EH (cell line): Measurements from ENCODE around the gene TMEM63C.

Experiments
- DNase-seq: peaks from one replicate; pipeline ENCODE4 v3.0.0-alpha.2; 2015; ENCODE audit warnings: low read depth

The TMEM63C gene

DNA sequence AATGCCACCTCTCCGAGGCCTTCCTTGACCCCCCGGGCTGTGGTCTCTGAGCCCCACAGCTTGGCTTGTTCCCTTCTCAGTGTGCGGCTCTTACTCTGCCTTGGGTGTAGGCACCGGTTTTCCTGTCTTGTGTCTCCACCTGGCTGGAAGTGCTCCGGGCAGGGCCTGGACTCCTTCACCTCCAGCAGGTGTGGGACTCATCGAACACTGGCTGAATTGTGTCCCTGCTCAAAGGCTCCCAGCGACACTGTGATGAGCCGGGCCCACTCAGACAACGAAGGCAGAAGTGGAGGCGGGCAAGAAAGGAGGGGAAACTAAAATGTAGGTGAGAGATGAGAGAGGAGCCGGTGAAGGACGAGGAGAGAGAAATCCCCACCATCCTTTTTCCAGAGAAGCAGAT lies 18.0 kb downstream of the TMEM63C start:
- no peak for DNase-seq

DNA sequence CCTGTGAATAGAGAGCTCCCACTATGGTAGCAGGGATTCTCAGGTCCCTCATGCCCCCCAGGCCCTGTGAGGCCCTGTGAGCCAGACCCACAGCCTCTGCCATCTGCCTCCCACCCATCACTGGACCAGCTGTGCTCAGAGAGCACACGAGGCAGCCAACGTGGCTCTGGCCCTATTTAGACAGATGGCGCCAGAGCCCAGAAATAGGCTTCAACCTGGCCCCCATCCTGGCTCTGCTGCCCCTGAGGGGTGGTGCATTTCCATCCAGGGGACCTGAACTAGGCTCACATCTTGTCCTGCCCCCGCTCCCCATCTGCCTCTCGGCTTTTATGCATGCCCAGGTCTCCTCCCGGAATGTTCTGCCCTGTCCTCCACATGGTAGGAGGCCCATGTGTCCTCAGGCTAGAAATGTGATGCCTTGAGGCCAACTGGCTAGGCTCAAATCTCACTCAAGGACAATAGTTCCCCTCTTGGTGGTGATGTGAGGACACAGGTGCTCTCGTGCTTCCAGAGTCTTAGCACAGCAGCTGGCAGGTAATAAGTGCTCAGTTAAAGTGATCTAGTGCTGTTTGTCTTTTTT lies 18.9 kb downstream of the TMEM63C start:
- DNase-seq, result no peak

DNA sequence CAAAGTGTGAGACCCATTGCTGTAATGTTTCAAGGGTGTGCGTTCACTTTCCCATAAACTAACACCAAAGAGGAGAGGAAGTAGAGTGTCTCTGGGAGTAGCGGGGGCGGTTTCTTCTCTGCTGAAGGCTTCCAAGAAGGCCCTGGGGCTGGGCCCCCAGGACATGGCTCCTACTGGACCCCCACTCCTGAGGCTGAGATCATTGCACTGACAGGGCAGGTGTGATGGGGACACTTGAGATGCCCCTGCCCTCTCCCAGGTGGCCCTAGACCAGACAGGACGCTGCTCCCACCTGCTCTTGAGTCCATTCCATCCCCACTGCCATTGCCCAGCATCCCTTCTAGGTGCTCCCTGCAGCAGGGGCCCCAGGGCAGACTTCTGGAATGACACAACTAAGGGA lies 20.1 kb downstream of the TMEM63C start:
- DNase-seq, result no peak

DNA sequence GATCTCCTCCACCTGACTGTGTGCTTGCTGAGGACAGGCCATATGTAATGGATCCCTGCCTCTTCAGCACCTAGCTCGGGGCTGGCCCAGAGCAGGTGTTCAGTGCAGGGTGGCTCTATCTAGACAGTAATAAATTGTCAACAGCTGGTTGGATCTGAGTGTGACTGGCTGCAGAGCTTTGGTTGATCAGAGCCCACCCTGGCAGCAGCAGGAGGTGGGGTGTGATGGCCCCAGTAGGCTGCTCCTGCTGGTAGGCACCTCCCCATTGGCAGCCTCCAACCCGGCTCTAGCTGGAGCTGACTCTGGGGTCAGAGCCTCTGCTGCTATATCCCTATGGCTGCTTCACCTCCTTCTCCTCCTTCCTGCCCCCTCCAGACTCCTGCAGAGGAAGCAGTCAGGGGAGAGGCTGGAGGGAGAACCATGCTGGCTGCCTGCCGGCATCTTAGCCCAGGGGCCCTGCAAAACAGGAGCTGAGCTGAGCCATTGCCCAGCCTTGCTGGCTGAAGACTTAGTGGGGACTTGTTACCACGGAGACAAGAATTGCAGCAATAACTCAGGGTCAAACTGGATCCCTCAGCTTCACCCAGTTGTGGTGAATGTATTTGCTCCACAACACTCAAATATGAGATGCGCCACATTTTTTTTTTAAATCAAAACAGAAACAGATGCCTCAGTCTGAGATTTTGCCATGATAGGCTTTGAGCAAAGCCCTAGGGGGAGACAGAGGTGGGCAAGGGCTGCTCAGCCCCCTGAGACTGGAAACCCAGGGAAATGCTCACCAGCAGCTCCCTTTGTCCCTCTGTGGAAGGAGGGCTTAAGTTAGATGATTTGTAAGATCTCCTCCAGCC lies 22.2 kb downstream of the TMEM63C start:
- no peak for DNase-seq

DNA sequence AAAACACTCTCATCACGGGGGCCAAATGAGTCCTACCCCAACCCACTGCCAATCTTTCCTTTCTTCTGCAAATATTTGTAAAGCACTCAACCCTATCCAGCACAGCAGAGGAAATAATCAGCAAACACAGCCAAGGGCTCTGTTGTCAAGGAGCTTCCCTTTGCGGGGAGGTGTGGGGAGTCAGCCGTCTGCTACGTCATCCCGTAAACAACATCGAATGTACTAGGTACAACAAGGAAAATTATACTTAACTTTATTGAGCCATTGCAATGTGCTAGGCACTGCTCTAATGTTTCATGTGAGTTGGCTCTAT lies 22.8 kb downstream of the TMEM63C start:
- no peak for DNase-seq

DNA sequence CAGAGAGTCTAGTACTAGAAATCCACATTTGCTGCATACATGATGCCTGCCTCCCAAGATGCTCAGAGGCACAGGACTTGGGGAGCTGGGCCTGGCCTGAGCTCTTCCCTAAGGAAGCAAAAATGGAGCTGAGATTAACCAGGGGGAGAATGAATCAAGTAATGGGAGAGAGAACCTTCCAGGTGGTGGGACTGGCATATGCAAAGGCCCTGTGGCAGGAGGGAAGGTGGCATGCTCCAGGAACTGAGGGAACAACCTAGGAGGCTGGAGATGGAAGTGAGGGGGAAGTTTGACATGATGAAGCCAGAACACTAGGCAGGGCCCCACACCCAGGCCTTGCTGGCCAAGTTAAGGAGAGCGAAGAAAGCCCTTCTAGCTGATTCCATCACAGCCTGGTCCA lies 23.3 kb downstream of the TMEM63C start:
- DNase-seq, result no peak

DNA sequence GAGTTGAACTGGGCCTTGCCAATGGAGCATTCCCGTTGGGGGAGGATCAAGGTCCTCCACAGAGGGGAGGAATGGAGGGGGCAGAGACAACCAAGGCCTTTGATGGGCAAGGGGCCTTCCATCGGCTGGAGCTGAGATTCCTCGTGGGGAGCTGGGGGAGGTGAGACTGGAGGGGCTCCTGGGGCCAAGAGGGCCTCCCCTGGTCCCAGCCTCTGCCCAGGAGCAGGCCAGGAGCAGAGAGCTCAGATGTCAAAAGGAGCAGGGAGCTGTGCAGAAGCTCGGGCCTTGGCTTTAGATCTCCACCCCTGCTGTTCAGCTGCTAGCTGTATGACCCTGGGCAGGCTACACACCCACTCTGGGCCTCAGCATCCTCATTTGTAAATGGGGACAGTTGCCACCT lies 24.0 kb downstream of the TMEM63C start:
- DNase-seq, result no peak

DNA sequence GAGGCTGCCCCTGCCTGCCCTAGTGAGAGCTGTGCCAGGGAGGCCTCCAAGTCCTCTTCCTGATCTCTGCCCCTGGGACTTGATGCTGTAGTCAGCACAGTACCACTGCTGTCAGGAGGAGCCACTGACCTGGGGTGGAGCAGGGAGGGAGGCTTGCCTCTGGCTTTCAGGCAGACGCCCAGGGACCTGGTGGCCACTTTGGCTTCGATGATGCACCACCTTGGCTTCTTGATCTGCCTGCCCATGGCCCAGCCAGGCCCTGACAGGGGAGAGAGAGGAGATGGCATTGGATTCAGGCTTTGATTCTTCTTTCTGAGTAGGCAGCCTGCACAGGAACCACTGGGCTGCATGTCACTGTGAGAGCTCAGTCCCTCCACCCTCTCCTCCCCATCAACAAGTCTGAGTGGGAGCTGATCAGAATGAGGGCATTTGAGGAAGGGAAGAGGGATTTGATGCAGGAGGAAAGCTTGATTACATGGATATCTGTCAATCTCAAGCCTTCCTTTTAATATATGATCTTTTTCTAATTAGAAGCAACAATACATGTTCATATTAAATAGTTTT lies 24.7 kb downstream of the TMEM63C start:
- no peak for DNase-seq

DNA sequence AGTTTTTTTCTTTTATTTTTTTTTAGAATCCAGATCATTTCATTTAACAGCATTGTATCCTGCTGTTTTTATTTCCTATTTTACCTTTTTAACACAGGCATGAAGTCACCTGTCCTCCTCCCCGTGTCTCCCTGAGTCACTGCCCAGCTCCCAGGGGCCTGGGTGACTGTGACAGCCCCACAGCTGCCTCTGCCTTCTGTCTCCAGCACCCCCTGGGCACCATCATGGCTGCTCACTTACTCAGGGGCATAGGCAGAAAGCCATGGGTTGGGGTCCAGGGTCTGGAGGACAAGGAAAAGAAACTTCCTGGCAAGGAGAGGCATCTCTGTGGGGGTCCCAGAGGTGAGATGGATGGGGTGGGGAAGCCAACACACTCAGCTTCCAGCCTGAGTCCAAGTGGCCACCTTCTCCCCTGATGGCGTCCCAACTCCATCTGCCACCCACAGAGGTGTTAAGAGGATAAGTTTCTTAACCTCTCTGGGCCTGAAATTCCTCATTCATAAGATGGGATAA lies 25.3 kb downstream of the TMEM63C start:
- DNase-seq, result no peak

DNA sequence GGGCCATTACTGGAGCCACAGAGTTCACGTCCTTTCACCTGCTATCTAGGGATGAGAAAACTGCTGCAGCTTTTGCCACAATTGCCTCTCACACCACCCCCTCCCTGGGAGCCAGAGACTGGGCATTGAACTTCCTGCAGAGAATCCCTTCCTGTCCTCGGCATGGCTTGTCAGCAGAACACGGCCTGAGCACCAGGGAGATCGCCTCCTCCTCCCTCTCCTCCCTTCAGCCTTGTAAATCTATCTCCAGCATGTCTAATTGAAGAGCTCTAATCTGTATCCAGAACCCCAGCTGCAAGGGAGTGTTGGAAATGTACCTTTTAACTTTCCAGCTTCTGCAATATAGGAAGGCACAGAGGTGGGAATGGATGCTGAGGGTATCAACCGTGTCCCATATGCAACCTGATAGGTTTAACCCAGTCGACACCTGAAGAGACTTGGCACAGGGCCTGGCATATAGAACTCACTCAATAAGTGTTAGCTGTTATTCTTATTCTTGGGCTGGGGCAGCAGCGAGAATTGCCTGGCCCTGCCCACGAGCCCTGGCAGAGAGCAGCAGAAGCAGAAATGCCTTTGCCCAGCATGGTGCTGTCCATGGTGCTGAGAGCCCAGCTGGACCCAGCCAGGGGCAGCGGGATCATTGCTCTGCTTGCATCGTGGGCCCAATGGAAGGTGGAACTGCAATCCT lies 26.8 kb downstream of the TMEM63C start:
- peak; percentile 73 for DNase-seq

DNA sequence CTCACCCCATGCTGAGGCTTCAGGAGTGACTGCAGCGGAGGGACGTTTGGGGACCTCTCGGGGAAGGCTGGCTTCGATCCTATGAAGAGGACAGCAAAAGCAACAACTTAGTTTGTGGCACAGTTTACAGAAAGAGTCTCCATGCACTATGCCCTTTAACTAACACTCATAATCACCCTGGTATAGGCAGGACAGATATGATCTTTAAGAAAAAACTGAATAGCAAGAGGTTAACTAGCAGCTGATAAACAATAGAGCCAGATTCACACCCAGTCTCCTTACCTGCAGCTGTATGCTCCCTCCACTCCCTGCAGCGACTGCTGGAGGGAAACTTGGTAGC lies 27.4 kb downstream of the TMEM63C start:
- no peak for DNase-seq

DNA sequence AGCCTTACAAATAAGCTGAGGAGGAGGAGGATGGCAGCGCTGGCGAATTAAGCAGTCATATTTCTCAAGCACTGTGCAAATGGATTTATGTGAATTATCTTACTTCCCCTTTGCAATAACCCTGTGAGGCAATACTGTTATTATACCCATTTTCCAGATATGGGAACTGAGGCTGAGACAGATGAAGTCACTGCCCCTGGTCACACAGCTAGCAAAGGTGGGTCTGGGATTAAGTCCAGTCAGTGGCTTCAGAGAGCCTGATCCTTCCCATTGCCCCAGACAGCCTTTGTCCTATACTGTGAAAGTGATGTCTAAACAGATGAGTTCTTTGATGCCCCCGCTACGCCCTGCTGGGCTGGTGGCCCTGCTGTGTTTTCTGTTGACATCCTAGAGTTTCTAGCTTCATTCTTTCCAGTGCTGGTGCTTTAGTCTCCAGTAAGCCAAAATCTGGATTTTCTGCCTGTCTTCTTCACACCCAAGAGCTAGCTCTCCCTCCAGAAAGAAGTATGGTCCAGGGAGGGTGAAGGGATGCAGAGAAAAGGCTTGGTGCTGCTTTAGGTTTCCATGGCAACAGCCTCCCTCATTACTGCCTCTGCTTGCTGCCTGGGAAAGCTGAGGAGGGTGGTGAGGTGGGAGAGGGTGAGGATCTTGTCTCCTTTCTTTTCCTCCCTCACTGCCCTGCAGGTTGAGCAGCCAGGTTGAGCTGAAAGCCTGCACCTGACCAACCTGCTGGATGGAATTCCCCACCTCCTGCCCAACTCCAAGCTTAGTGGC lies 30.7 kb downstream of the TMEM63C start:
- DNase-seq, result no peak

DNA sequence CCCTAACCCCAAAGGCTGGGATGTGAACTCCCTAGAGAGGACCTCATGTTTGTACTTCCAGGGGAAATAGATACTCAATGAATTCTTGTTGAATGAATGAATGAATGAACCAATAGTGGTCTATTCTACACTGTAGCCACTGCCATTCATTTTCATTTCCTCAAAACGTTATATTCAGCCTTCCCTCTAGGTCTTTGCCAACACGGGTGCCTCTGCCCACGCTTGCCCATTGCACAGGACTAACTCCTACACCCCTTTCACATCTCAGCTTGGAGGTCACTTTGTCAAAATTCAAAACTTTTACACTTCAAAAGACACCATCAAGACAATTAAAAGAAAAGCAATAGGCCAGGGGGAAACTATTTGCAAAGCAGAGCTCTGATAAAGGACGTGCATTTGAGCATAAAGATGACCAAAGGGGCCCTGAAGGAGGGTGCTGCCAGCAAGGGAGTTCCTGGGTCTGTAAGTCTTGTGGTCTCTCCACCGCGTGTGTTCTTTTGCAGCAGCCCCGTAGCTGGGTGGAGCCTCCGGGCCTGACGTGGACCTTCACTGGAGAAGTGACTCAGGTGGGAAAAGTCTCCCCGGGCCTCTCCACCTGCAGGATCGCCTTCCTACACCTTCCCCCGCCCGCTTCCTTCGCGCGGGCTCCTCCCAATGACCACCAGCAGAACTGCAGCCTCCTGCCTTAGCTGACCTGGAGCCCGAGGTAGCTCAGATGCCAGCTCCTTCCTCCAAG lies 31.5 kb downstream of the TMEM63C start:
- peak; percentile 15 for DNase-seq

DNA sequence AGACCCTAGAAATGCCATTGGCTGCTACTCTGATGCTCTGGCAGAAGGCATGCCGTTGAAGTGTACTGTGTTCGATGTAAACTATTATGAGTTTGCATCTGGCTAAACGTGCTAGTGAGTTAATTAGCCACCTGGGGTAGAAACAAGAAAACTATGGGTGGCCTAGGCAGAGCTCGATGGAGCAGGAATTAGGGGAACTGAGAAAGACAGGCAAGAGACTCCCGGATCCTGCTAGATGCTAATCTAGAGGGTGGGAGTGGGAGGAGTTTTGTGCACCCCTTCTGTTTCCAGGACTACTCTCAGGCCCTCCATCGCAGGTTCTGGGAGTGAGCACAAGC lies 32.0 kb downstream of the TMEM63C start:
- DNase-seq, result no peak

DNA sequence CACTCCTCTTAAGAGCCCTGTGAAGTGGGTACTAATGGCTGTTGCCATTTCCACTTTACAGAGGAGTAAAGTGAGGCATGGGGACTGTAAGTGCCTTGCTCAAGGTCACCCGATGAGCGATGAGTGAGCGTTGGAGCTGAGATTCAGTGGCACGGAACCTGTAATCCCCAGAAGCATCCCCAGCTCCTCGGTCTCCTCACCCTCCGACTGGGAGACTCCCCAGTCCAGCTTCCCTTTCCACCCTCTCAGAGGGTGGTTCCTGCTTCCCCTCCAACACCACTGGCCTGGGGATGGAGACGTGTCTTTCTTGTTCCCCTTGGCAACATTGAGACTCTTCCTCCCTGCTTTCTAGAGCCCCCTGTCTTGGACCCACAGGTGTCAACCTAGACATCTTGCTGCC lies 32.6 kb downstream of the TMEM63C start:
- no peak for DNase-seq

DNA sequence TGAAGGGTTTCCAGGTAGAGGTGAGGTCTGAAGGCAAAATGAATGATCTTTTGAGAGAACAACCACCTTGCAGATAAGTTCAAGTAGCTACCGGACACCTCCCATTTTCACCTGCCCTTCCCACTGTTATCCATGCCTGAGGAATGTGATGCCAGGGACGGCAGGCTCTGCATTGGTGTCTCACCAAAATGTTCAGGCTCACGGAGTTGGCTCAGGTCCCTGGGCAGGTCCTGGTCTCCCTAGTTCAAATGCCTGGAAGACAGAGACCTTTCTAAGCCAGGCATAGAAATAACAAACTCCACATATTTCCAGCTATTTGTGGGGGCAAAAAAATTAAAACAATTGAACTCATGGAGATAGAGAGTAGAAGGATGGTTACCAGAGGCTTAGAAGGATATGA lies 36.0 kb downstream of the TMEM63C start:
- no peak for DNase-seq

DNA sequence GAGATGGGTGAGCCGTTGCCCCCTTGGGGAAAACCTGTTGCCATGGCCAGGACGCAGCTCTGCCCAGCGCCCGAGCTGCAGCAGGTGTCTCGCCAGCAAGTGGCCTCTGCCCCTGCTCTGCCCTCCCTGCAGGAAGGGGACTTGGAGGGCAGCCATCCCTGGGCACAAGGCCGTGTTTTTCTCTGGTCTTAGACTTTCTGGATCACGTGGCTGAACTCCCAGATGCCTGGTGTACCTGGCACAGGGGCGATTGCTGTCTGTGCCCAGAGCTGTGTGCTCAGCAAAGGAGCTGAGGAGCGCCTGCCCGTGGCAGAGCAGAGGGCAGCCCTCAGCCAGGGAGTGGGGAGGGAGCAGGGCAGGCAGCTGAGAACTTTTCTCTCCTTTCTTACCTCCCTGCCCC lies 38.0 kb downstream of the TMEM63C start:
- no peak for DNase-seq

DNA sequence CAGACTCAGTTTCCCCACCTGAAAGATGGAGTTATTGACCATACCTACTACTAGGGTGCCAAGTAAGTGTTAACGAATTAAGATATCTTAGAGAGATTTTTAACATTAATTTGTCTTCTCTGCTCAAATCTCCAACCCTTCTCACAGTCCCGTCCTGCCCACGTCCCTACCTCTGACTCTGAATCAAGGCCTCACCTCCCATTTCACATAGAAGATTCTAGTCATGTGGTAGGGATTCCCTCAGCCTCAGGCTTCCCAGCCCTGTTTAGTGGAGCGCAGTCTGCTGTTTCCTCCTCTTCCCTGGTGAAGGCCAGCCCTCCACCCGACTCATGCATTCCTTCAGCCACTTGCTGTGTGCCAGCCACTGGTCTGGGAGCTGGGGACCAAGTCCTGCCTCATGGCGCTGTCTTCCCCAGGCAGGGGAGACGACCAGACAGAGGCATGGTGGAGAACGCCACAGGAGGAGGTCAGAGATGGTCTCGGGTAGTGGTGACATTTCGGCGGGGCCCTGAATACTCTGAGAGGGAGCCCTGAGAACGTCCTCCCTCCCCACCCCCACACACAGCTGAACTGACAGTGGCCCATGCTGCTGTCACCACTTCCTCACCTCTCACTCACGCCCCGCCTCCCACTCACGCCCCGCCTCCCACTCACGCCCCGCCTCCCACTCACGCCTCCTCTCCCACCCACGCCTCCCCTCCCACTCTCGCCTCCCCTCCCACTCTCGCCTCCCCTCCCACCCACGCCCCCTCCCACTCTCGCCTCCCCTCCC lies 38.8 kb downstream of the TMEM63C start:
- DNase-seq, result no peak

DNA sequence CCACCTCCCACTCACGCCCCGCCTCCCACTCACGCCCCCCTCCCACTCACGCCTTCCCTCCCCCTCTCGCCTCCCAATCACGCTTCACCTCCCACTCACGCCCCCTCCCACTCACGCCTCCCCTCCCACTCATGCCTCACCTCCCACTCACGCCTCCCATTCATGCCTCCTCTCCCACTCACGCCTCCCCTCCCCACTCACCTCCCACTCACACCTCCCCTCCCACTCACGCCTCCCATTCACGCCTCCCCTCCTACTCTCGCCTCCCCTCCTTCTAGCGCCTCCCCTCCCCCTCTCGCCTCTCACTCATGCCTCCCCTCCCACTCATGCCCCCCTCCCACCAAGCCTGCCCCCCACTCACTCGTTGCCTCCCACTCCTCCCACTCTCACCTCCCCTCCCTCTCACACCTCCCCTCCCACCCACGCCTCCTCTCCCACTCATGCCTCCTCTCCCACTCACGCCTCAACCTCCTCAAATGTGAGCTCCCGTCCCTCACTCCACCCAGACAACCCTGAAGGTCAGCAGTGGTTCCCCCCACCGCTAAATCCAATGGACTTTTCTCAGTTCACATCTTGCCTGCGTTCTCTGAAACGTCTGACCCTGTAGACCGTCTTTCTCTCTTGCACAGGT lies 39.8 kb downstream of the TMEM63C start:
- DNase-seq, result no peak

DNA sequence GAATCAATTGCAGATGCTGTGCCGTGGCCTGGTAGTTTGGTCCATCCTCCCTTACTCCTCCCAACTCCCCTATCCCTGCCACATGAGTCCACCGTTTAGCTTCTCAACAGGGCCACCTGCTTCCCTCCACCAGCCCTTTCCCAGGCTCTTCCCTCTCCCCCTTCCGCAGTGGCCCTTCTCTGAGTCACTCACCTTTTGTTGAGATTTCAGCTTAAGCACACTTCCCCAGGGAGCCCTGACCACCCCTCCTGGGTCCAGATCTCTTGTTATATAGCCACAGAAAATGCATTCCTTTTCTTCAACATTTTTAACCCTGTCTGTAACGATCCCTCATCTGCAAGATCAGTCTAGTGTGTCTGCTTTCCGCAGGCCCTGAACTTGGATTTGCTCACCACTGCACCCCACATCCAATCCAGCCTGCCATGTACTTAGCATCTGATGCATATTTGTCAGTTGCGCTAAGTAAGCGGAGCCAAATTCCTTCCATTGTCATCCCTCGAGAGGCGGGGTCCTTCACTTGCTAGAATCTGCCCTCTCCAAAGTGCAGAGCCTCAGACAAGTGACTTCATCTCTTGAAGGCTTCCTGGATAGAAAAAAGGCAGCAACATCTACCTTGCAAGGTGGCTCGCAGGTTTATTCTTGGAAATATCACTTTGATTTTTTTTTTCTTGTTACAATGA lies 41.1 kb downstream of the TMEM63C start:
- no peak for DNase-seq
